ENCODE measurements around the gene CELF2. TPM values are rescaled to one million over a fixed set of nuclear protein-coding genes. Genes with fewer than 3 reads are reported as not detected.

The CELF2 gene
- total and polyA plus RNA-seq, 2 of the 4 experiments (the other 2 are of a cell fraction) = 3.5 to 6.6 TPM

DNA sequence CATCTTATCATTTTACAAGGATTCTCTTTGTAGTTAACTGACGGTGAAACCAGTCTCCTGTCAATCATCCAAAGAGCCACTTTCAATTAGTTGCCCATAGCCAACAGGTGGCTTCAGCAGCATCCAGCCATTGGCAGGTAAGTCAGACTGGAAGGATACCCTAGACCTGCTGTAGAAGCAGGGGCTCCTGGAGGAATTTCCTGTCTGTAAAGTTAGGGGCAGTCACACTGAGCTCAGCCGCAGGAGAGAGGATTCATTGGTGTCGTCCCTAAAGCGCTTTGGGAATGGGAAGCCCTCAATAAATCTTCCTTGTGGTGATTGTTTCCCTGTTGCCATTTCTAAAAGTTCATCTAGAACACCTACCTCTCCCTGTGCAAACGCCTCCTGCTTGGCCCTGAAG, 140.4 kb downstream of the CELF2 start:
- Histone ChIP-seq H4K5ac (ENCODE audit: low read depth, low read length) (no peak overlapping the region), H3K4ac (ENCODE audit: low read depth, low read length) (no peak overlapping the region), H3K9ac (ENCODE audit: low read depth, low read length) (no peak overlapping the region), H3K79me1 (ENCODE audit: low read depth in 1 of 2, low read length in 2 of 2) (no peaks in the 10 kb centered on the region), H3K14ac (replicated peaks; ENCODE audit: low read depth, low read length) (no peak overlapping the region), H3K23ac (ENCODE audit: low read depth, low read length) (no peak overlapping the region), H2AK9ac (replicated peaks; ENCODE audit: low read depth, low read length, poor library complexity) (no peak overlapping the region), H4K8ac (ENCODE audit: low read depth in 2 of 2, low read length in 2 of 2) (no peak overlapping the region), H2BK20ac (ENCODE audit: low read depth, low read length) (no peak overlapping the region), H3K4me3 (ENCODE audit: insufficient read depth, low read depth, low read length) (no peak overlapping the region), H3K9me3 (ENCODE audit: control insufficient read depth, insufficient read depth, low read length) (no peaks in the 10 kb centered on the region), H2BK5ac (ENCODE audit: low read depth, low read length, poor library complexity, severe bottlenecking) (no peak overlapping the region), H2AK5ac (ENCODE audit: low read depth, low read length) (no peak overlapping the region), H3K9me1 (ENCODE audit: insufficient read depth, low read length) (no peaks in the 10 kb centered on the region), H4K20me1 (ENCODE audit: insufficient read depth, low read length) (no peaks in the 10 kb centered on the region), H2AFZ (replicated peaks; ENCODE audit: low read length, poor library complexity) (no peak overlapping the region), H2BK120ac (ENCODE audit: low read depth, low read length) (no peak overlapping the region), H3K36me3 (ENCODE audit: control insufficient read depth, insufficient read depth, low read length) (no peaks in the 10 kb centered on the region), H4K91ac (ENCODE audit: insufficient read depth, low read depth, low read length) (no peak overlapping the region), H3K18ac (ENCODE audit: low read depth, low read length) (no peak overlapping the region), H3K56ac (ENCODE audit: extremely low read depth, insufficient read depth, low read length) (no peak overlapping the region), H3K4me2 (ENCODE audit: low read depth, low read length) (no peak overlapping the region), H3K27ac (ENCODE audit: insufficient read depth, low read length) (no peak overlapping the region), H2BK15ac (ENCODE audit: low read depth, low read length) (no peak overlapping the region), H3K27me3 (ENCODE audit: control insufficient read depth, insufficient read depth, low read length) (no peaks in the 10 kb centered on the region), H3K4me1 (ENCODE audit: control insufficient read depth, insufficient read depth, low read length) (peaks cover 2% of the 10 kb centered on the region; the same call in 1 of the 2 replicates)
- no peak for ATAC-seq (ENCODE audit: low read depth)
- no peak for TF ChIP-seq CHD1 (IDR thresholded peaks at IDR 0.05; ENCODE audit: low read depth, low read length)
- TF ChIP-seq FOS (IDR thresholded peaks at IDR 0.05; ENCODE audit: low read depth, low read length) = no peak
- TF ChIP-seq NFE2L2 (IDR thresholded peaks at IDR 0.05; ENCODE audit: low read depth, low read length) = no peak
- TF ChIP-seq, protein P1, sequence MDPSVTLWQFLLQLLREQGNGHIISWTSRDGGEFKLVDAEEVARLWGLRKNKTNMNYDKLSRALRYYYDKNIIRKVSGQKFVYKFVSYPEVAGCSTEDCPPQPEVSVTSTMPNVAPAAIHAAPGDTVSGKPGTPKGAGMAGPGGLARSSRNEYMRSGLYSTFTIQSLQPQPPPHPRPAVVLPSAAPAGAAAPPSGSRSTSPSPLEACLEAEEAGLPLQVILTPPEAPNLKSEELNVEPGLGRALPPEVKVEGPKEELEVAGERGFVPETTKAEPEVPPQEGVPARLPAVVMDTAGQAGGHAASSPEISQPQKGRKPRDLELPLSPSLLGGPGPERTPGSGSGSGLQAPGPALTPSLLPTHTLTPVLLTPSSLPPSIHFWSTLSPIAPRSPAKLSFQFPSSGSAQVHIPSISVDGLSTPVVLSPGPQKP (IDR thresholded peaks at IDR 0.05; ENCODE audit: borderline replicate concordance, low read depth, low read length) = no peak
- TF ChIP-seq, protein P2, sequence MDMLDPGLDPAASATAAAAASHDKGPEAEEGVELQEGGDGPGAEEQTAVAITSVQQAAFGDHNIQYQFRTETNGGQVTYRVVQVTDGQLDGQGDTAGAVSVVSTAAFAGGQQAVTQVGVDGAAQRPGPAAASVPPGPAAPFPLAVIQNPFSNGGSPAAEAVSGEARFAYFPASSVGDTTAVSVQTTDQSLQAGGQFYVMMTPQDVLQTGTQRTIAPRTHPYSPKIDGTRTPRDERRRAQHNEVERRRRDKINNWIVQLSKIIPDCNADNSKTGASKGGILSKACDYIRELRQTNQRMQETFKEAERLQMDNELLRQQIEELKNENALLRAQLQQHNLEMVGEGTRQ (IDR thresholded peaks at IDR 0.05; ENCODE audit: low read depth, low read length) = no peak
- no peak for TF ChIP-seq POLR2A (IDR thresholded peaks at IDR 0.05; ENCODE audit: low read depth, low read length)
- TF ChIP-seq, protein P3, sequence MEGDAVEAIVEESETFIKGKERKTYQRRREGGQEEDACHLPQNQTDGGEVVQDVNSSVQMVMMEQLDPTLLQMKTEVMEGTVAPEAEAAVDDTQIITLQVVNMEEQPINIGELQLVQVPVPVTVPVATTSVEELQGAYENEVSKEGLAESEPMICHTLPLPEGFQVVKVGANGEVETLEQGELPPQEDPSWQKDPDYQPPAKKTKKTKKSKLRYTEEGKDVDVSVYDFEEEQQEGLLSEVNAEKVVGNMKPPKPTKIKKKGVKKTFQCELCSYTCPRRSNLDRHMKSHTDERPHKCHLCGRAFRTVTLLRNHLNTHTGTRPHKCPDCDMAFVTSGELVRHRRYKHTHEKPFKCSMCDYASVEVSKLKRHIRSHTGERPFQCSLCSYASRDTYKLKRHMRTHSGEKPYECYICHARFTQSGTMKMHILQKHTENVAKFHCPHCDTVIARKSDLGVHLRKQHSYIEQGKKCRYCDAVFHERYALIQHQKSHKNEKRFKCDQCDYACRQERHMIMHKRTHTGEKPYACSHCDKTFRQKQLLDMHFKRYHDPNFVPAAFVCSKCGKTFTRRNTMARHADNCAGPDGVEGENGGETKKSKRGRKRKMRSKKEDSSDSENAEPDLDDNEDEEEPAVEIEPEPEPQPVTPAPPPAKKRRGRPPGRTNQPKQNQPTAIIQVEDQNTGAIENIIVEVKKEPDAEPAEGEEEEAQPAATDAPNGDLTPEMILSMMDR (conservative IDR thresholded peaks at IDR 0.05; ENCODE audit: low read depth, low read length) = no peak
- no CpG with 5 or more reads among the region's 5 CpGs for WGBS, 2 experiments (ENCODE audit: extremely low coverage in 2 of 2, insufficient read length in 1 of 2)
- no TSS peak for BruUV-seq (replicated peaks)
- ChIA-PET CTCF (no interaction called here), POLR2A (ENCODE audit: unreplicated experiment) (no interaction called here)
- dilution Hi-C loops (cut with HindIII; ENCODE audit: low sequenced_read_pairs, unreplicated experiment) = no loop called here
- in situ Hi-C loops (cut with MboI; ENCODE audit: low sequenced_read_pairs) = no loop called here
- intact Hi-C loops (cut with micrococcal nuclease) = no loop called here
- DNase-seq = no peak
